ENCODE results near the gene MAP6.
"Not testable (repeated sequence)": the region's sequence is repeated elsewhere in the genome, so short reads cannot be mapped to it uniquely, and the experiment has no call there.

MAP6 gene

DNA sequence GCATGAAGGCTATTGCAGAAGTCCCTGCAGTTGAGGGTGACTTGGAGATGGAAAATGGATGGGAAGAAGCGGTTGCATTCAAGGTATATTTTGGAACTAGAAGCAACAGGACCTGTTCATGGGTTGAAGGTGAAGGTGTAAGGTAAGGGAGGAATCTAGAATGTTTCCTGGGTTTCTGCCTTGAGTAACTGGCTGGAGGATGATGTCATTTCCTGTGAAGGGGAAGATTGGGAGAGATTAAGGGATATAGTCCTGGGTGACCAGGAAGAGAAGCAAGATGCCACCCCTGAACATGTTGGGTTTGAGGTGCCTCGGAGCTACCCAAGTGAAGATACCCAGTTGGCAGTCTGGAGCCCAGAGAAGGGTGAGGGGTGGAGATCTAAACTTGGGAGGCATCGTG lies 36.7 kb upstream of the MAP6 start:
- DNase-seq (ENCODE audit: low spot score), result no peak
- TF ChIP-seq, protein P1, sequence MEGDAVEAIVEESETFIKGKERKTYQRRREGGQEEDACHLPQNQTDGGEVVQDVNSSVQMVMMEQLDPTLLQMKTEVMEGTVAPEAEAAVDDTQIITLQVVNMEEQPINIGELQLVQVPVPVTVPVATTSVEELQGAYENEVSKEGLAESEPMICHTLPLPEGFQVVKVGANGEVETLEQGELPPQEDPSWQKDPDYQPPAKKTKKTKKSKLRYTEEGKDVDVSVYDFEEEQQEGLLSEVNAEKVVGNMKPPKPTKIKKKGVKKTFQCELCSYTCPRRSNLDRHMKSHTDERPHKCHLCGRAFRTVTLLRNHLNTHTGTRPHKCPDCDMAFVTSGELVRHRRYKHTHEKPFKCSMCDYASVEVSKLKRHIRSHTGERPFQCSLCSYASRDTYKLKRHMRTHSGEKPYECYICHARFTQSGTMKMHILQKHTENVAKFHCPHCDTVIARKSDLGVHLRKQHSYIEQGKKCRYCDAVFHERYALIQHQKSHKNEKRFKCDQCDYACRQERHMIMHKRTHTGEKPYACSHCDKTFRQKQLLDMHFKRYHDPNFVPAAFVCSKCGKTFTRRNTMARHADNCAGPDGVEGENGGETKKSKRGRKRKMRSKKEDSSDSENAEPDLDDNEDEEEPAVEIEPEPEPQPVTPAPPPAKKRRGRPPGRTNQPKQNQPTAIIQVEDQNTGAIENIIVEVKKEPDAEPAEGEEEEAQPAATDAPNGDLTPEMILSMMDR (IDR thresholded peaks at IDR 0.05; ENCODE audit: borderline replicate concordance, control extremely low read depth, extremely low read depth, insufficient read depth, missing control alignments), result no peak
- in situ Hi-C loops (cut with MboI; ENCODE audit: low sequenced_read_pairs, unreplicated experiment), result loop anchor here (25.0 kb wide), 1 partner anchor 432 kb away; no protein-coding TSS in a partner anchor

DNA sequence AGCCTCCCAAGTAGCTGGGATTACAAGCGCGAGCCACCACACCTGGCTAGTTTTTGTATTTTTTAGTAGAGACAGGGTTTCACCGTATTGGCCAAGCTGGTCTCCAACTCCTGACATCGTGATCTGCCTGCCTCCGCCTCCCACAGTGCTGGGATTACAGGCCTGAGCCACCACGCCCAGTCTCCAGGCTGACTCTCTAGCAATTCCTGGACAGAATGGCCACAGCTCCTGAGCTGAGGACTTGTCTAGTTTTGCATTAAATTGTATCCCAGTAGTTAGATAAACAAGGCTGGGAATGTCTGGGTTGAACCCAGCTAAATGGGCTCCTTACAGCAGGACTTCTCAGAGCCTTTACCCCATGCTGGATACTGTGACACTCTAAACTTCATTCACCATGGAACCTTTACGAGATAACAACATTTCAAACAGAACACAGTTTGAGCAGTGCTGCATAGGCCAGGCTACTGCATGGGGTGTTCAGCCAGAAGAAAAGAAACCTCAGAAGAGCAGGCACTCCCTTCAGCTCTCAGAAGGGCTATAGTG lies 34.9 kb upstream of the MAP6 start:
- no peak for DNase-seq (ENCODE audit: low spot score)
- in situ Hi-C loops (cut with MboI; ENCODE audit: low sequenced_read_pairs, unreplicated experiment), result loop anchor here (25.0 kb wide), 1 partner anchor 434 kb away; no protein-coding TSS in a partner anchor

GRCh38 chr11:75700940-75701339 lies 32.1 kb upstream of the MAP6 start:
- in situ Hi-C loops (cut with MboI; ENCODE audit: low sequenced_read_pairs, unreplicated experiment), result loop anchor here (25.0 kb wide), 1 partner anchor 436 kb away; no protein-coding TSS in a partner anchor
- no peak for DNase-seq (ENCODE audit: low spot score)
- TF ChIP-seq, protein P1 (IDR thresholded peaks at IDR 0.05; ENCODE audit: borderline replicate concordance, control extremely low read depth, extremely low read depth, insufficient read depth, missing control alignments), result no peak

More for the DNA sequence above, 34.9 kb upstream of the MAP6 start:
- TF ChIP-seq, protein P1 (IDR thresholded peaks at IDR 0.05; ENCODE audit: borderline replicate concordance, control extremely low read depth, extremely low read depth, insufficient read depth, missing control alignments), result no peak

DNA sequence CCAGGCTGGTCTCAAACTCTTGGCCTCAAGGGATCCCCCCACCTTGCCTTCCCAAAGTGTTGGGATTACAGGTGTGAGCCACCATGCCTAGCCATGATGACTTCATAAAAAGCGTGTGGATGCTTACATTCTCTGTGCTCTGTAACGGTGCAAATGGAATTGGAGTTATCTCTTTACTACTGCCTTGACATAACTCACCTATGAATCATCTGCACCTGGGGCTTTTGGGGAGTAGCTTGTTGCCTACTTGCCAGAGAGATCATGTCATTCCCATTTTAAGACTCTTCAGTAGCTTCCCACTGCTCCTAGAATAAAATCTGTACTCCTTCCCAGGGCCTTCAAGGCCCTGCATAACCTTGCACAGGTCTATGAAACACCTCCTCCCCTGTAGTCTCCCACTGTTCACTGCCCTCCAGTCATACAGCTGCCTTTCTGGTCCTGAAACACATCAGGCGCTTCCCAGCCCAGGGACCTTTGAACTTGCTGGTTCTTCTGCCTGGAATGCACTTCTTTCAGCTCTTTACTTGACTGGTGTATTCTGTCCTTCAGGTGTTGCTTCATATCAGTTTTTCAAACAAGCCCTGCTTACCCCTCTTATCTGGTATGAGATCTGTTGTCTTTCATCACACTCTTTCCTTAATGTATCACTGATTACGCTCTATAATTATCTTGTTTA lies 29.2 kb upstream of the MAP6 start:
- TF ChIP-seq, protein P1 (IDR thresholded peaks at IDR 0.05; ENCODE audit: borderline replicate concordance, control extremely low read depth, extremely low read depth, insufficient read depth, missing control alignments), result no peak
- in situ Hi-C loops (cut with MboI; ENCODE audit: low sequenced_read_pairs, unreplicated experiment), result no loop called here
- no peak for DNase-seq (ENCODE audit: low spot score)

DNA sequence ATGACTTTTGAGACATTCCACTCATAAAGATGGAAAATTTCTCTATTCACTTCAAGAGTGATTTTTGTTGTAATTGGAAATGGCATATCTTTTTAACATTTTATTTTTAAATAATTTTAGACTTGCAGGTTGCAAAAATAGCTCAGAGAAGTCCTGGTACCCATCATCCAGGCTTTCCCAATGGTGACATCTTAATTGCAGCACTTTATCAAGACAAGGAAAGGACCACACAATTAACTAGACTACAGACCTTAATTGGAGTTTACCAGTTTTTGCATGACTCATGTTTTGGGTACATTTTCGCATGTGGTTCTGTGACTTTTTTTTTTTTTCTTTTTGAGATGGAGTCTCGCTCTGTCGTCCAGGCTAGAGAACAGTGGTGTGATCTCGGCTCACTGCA lies 23.0 kb upstream of the MAP6 start:
- in situ Hi-C loops (cut with MboI; ENCODE audit: low sequenced_read_pairs, unreplicated experiment), result no loop called here
- DNase-seq (ENCODE audit: low spot score), result no peak
- TF ChIP-seq, protein P1 (IDR thresholded peaks at IDR 0.05; ENCODE audit: borderline replicate concordance, control extremely low read depth, extremely low read depth, insufficient read depth, missing control alignments), result no peak

GRCh38 chr11:75689863-75690609 lies 21.2 kb upstream of the MAP6 start:
- peak; percentile 47 for DNase-seq (ENCODE audit: low spot score)
- TF ChIP-seq, protein P1 (IDR thresholded peaks at IDR 0.05; ENCODE audit: borderline replicate concordance, control extremely low read depth, extremely low read depth, insufficient read depth, missing control alignments), result no peak
- in situ Hi-C loops (cut with MboI; ENCODE audit: low sequenced_read_pairs, unreplicated experiment), result no loop called here

DNA sequence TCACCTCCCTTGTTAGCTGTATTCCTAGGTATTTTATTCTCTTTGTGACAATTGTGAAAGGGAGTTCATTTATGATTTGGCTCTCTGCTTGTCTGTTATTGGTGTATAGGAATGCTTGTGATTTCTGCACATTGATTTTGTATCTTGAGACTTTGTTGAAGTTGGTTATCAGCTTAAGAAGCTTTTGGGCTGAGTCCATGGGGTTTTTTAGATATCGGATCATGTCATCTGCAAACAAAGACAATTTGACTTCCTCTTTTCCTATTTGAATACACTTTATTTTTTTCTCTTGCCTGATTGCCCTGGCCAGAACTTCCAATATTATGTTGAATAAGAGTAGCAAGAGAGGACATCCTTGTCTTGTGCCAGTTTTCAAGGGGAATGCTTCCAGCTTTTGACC lies 15.0 kb upstream of the MAP6 start:
- in situ Hi-C loops (cut with MboI; ENCODE audit: low sequenced_read_pairs, unreplicated experiment); DNase-seq (ENCODE audit: low spot score): not testable (repeated sequence)

Measured in GM13976 (cell line).